IPS DF 19.7 (cell line): Measurements from ENCODE around the gene TCF7L2.

Experiments used
- DNase-seq: peaks from one replicate; pipeline ENCODE4 v3.0.0-alpha.2; 2013; ENCODE audit warnings: low read depth, low spot score

The TCF7L2 gene

GRCh38 chr10:112996462-112996861, 46.4 kb downstream of the TCF7L2 start:
- DNase-seq: no peak

- no peak for DNase-seq
Observed at GRCh38 chr10:112999102-112999501, 49.1 kb downstream of the TCF7L2 start.

GRCh38 chr10:113000442-113000841, 50.4 kb downstream of the TCF7L2 start:
- no peak for DNase-seq

GRCh38 chr10:113000876-113001598, 51.0 kb downstream of the TCF7L2 start:
- no peak for DNase-seq

DNA sequence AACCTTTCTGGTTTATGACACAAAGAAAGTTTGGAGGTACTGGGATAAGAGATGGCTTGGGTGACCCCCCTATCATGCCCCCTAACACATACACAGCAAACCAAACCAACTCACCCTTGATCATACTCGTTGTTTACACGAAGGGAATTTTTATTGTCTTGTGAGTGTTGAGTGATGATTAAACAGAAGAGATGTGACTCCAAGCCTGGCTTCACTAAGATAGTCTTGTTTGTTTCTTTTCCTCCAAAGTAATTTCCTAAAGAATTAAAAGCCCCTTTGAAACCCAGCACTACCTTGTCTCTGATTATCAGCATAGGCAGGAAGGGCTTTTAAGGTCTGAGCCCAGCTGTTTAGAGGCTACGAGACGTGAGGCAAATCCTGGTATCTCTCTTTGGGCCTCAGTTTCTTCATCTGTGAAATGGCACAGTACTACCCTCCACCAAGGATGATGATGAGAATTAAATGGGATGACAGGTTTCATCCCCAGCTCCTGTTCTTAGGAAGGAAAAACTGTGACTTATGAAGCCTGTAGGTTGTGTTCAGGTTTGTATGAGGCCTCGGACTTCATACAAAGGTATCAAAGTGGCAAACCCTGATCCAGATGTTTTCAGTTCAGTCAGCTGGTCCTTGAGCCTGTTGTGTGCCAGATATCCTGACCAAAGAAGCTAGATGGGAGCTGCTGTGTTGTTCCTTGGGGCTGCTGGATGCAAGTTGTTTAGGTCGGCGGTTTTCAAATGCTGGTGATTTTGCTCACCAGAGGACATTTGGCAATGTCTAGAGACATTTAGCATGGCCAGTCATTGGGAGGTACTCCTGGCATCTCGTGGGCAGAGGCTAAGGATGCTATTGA, 51.8 kb downstream of the TCF7L2 start:
- DNase-seq: no peak

DNA sequence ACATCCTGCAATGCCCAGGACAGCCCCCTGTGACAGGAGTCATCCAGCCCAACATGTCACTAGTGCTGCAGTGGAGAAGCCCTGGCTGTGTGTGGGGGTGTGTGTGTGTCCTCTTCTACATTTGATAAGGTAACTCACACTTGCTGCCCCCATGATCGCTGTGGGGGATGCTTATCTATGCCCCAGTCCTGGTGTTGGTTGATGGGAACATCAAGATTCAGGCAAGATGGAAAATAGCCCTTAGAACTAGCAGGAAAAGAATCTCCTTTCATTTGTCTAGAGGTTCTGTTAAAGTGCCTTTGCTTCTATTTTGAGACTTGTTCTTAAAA, 52.4 kb downstream of the TCF7L2 start:
- no peak for DNase-seq

DNA sequence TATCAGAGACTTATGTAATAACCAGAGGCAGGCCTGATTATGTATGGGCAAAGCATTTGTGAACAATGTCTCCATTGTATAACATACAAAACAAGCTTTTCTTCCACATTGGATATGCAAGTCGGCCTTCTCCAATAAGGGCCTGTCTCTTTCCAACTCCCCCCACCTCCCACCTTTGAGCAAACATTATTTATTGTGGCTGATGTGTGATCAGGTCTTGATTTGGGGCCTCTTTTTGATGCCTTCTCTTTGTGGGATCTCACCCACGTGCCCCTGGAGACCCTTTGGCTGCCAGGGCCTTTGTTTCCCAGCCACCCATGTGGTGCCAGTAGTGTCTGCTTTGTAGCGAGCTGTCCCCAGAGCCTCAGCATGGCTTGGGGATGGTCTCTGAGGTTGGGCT, 53.0 kb downstream of the TCF7L2 start:
- DNase-seq: no peak

DNA sequence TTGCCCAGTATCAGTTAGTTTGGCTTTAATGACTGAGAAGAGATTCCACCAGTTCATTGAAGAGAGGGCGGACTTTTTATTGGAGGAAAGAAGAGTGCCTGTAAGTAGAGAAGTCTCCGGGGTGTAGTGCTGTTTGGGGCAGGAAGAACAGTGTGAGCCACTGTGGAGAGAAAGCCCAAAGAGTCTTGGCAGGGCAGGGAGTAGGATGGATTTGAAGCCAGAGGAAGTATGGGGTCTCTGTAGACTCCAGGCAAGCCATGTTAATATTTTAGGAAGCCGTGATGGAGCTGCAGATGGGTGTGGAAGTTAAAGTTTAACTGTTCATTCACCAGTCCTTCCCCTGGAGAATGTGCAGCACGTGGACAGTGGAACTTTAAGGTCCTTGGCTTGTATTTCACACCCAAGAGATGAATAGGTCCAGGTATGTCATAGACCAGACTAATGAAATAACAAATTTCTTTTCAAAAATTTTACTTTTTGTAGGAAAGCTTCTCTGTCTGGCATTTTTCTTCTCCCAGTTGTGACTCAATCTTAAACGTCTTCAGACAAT, 54.1 kb downstream of the TCF7L2 start:
- no peak for DNase-seq

GRCh38 chr10:113005380-113005779, 55.3 kb downstream of the TCF7L2 start:
- DNase-seq: no peak

GRCh38 chr10:113006656-113007342, 56.8 kb downstream of the TCF7L2 start:
- no peak for DNase-seq

- no peak for DNase-seq
Observed at GRCh38 chr10:113007343-113007771, 57.3 kb downstream of the TCF7L2 start.

DNA sequence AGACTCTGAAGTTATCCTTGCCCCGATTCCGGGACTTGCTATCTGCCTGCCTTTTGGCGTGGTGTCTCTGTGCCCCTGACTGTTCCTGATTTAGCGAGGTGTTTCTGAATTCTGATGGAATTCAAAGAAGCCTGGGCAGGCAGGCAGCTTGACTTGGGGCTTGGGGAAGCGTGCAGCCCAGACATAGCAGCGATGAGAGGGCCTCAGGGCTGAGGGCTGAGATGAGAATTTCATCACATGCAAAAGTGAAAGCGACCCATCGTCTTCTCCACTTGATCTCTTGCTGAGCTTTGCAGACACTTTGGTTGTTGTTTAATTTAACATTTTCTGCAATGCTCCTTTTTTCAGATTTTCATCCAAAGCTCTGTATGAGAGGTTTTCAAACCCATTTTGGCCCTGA, 57.8 kb downstream of the TCF7L2 start:
- no peak for DNase-seq

GRCh38 chr10:113011592-113012374, 61.7 kb downstream of the TCF7L2 start:
- DNase-seq: no peak

GRCh38 chr10:113015201-113015600, 65.2 kb downstream of the TCF7L2 start:
- DNase-seq: no peak

GRCh38 chr10:113017376-113017775, 67.3 kb downstream of the TCF7L2 start:
- no peak for DNase-seq

- DNase-seq: no peak
Observed at GRCh38 chr10:113018034-113018433, 68.0 kb downstream of the TCF7L2 start.

DNA sequence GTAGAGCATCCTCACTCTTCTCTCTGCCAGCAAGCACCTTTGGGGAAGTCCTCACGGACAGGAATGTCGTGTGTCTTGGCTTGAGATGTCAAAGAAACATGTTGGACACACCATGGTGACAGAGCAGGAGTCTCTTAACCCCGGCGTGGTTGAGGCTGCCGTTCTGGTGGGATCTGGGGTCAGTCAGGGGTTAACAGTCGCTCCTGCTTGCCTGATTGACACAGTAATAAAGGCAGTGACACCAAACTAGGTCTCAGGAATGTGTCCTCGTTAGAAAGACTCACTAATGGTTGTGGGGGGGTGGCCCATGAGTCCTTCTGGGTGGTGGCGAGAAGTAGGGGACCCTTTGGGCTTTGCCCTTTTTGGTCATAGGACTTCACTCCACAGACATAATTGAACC, 69.0 kb downstream of the TCF7L2 start:
- no peak for DNase-seq

DNA sequence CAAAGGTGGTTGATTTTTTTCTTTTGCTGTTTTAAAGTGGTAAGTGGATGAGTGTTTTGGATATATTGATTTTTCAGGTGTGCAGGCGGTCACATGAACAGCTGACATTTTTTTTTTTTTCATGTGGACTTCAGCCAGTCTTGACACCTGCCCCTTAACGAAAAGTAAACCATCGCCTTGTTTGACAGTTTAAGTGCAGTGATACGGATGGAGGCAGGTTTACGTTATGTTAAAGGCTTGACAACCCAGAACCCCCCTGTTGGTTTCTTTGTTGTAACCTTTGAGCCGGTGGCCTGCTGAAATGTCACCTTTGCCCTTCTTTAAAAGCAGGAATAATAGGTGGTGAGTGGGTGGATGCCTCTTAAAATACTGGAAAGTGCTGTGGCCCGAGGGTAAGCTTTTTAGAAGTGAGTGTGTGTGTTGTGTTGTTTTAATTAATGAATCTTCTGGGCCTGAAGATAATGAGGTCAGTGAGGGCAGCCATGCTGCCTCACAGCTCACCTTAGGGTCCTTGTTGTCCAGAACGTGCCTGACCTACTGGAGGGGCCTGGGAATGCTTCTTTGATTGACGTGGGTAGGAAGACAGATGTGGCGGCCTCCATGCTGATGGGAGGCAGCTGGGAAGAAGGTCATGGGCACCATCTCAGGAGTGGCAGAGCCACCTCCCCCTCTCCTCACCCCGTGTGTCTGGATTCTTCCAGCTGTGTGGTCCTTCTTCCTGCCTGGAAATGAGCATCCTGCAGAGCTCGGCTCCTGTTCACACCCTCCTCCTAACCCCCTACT, 69.8 kb downstream of the TCF7L2 start:
- DNase-seq: no peak

GRCh38 chr10:113020475-113020753, 70.4 kb downstream of the TCF7L2 start:
- DNase-seq: no peak

DNA sequence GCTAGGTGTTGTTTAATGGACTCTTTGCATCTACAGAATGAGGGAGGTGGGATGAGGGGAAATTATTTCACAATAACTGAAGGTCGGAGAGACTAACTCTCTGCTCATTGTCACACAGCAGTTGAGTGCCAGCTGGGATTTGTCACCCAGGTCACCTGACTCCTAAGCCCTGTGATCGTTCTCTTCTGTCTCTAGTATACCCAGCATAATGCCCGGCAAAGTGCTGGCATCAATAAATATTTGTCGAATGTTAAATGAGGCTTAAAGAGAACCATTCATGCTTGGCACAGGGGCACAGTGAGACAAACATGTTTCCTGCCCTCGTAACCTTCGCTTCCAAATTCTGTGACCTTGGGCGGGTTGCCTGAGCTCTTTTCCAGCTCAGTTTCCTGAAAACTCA, 70.8 kb downstream of the TCF7L2 start:
- DNase-seq: no peak
